SH-SY5Y (cell line): ENCODE measurements around the gene NIM1K.

Experiments used
- GATA2 ChIP-seq: IDR thresholded peaks from 2 replicates; pipeline ENCODE4 v1.6.1; 2011; ENCODE audit warnings: mild to moderate bottlenecking, low read depth, low read length
- GATA3 ChIP-seq: IDR thresholded peaks from 2 replicates; pipeline ENCODE4 v1.6.1; 2011; ENCODE audit warnings: low read depth, mild to moderate bottlenecking, low read length, moderate library complexity

GRCh38 chr5:43148417-43148816 is 43.6 kb upstream of the NIM1K start:
- no peak for TF ChIP-seq GATA3
- no peak for TF ChIP-seq GATA2
